Measurements from ENCODE around the gene SHROOM3.
"Not testable (repeated sequence)": the region's sequence is repeated elsewhere in the genome, so short reads cannot be mapped to it uniquely, and the experiment has no call there.

The SHROOM3 gene

DNA sequence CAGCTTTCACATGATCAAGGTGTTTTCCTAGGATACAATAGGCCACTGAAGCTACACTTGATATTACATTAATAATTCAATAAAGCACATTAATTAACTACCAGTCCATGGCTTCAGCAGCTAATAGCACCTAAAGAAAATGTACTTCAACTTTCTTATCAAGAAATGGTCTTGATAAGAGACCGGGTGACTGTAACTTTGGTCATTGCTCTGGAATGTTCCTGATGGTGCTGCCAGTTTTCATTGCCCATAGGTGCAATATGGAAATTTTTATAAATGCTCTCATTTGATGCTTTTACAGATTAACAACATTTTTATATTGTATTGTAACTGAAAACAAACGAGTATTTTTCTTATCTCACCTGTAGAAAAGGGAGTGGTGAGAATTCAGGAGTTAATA, 165.4 kb downstream of the SHROOM3 start:
- DNase-seq = no peak

DNA sequence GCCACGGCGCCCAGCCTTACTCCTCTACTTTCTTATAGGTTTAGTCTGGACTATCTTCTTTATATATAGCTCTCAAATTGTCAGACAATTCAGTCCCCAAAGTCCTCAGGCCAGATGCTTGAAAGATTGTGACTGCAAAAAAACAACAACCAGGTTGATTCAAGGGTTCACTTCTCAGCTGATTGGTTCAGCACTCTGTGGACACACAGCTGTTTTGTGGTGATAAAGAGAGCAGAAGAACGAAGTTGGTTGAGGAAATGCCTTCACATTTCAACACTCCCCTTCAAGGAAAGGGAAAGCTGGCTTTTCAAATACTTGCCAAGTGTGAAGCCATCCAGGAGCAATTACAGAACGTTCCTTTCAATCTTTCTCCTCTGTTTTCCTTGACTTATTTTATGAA, 166.8 kb downstream of the SHROOM3 start:
- no peak for DNase-seq

GRCh38 chr4:76605099-76605563, 170.1 kb downstream of the SHROOM3 start:
- DNase-seq = no peak

GRCh38 chr4:76606645-76607265, 171.7 kb downstream of the SHROOM3 start:
- DNase-seq = peak in 1 of 2 experiments; percentile 4

DNA sequence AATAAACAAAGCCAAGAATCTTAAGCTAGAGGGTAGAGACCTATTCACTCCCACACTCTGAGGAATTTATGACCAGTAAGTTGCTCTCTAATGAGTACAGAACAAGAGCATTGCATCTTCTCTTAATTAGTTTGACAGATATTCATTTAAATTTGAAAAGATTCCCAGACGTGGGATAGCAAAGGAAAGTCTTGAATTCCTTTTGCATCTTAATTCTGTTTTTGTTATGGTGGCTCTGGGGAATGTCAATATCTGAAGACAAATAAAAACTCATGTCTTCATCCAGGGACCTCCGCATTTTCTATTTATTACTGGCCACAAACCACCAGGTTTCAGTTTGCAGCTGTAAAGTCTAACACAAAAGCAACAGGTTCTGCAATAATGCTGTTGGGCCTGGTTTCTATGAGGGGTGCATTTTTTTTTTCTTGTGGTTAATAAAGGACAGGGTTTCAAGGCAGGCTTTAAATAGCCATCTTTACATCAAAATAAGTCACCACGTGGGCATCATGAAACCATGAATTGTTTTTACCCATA, 172.3 kb downstream of the SHROOM3 start:
- no peak for DNase-seq

DNA sequence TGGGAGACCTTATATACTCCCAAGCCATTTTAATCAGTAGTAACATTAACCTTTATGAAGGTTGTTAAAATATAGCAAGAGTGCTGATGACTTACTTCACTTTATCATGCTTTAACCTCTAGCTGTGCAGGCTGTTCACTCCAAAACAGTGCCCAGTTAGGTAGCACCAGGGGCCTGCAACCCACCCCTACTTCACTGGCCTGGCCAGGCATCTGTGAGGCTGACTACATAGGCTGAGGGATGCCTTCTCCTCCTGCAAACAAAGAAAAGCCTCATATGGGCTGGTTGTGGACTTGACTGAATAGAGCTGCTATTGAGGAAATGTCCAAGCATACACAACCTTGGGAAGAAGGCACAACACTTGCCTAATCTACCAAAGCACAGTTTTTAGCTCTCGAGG, 172.8 kb downstream of the SHROOM3 start:
- no peak for DNase-seq

DNA sequence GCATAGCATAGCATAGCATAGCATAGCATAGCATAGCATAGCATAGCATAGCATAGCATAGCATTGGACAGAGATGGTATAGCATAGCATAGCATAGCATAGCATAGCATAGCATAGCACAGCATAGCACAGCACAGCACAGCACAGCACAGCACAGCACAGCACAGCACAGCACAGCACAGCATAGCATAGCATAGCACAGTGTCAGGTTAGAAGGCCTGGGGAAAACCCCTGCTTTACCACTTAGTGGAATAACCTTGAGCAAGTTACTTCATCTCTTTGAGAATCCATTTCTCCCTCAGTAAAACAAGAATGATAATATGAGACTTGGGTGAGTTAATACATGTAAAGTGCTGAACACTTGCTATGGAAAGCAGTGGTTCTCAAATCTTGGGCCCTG, 173.5 kb downstream of the SHROOM3 start:
- DNase-seq = not testable (repeated sequence)

DNA sequence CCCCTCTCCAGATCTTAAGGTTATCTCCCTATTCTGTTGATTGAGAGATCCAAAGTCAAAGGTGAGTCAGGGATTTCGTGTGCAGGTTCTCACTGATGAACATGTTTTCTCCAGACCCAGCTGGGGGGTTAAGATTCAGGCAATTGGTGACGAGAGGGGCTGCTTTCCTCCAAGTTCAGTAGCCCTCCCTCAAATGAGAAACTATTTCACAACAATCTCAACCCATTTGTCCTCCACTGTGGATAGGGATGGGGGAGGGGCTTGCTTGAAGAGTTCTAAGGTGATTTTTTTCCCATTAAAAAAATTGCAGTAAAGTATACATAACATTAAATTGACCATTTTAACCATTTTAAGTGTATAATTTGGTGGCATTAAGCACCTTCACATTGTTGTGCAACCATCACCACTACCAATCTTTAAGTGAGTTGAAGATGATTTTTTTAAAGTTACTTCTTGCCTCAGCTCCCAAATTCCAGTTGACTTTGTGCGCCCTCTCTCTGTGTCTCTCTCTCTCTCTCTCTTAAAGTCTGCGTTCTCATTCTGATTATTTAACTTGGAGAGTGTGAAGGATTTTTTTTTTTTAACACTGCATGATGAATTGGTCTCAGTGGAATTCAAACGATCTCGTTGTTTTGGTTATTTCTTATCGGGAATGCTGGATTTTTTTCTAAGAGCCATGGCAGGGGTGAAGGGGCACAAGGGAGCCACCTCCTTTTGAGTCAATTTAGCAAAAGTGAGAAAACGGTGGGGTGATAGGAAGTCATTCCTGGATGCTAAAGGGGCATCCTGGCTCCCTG, 175.9 kb downstream of the SHROOM3 start:
- DNase-seq = no peak

GRCh38 chr4:76611616-76612207, 176.7 kb downstream of the SHROOM3 start:
- no peak for DNase-seq

- DNase-seq = no peak
These were observed 179.6 kb downstream of the SHROOM3 start for GRCh38 chr4:76614589-76614988.

GRCh38 chr4:76615999-76616398, 181.0 kb downstream of the SHROOM3 start:
- DNase-seq = no peak

DNA sequence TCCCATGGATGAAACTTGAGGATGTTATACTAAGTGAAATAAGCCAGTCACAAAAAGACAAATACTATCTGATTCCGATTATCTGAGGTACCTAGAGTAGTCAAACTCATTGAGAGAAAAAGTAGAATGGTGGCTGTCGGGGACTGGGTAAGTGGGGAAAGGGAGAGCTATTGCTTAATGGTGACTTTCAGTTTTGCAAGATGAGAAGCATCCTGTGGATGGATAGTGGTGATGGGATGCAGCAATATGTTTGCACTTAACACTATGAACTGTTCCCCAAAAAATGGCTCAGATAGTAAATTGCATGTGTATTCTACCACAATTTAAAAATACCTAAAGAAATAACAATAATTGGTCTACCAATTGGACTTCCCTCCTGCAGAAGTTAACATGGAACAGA, 181.5 kb downstream of the SHROOM3 start:
- DNase-seq = no peak

DNA sequence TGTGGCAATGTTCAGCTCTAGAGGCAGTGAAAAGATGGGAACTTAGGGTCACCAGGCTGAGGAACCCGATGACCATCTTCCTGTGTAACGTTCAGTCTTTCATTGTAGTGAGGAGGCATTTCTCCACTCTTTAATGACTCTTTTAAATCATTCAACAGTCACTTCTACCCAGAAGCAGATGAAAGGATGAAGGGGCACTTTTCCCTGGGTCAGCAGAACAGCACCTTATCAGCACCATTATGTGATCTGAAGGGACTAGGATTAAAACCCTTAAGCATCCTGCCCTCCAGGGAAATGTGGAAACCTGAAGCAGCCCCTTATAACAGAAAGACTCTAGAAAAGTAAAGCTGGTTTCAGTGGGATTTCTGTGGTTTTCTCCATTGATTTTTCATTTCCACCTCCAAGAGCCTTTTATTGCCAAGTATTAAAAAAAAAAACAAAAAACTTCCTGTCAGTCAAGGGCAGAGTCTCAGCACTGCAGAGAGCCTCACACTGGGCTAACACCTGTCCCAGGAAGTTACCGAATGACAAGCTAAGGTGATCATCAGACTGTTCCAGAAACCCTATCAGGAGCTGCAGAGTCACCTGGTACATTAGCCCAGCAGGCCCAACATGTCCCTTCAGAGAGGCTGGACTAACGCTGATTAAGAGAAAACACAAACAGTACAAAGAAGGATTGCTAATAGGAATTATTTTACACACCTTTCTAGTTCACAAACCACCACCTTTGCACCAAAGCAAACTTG, 185.9 kb downstream of the SHROOM3 start:
- DNase-seq = no peak

DNA sequence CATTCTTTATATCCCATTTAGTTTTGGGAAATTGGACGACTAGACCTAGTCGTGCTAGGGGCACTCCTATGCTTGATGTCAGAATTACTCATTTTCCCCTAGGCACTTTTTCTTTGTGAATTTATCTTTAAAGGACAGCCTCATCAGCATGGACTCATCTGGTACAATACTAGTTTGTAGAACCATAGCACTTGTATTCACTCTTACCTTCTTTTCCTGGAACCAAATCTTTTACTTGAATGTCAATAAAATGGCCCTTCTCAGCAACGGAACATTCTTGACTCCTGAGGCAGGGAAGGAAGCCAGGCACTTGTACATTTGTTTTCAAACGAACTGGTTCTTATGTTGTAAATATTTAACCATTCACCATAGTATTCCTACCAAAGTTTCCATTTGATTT, 187.1 kb downstream of the SHROOM3 start:
- DNase-seq = no peak

DNA sequence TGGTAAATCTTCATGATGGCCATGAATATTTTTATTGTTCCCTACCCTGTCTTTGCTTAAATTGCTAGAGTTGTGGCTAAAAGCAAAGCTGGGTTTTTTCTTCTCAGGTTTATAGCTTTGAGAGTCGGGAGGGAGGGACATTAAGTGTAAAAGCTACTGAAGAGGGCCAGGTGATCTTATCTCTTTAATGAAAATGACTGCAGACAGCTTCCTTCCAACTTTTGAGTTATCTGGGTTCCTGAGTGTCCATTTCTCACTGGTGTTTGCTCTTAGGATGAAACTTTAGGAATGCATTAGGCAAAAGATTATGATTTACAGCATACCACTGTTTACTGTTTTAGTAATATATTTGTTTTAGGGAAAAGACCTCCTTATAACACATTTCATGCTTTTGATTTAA, 187.7 kb downstream of the SHROOM3 start:
- DNase-seq = no peak

DNA sequence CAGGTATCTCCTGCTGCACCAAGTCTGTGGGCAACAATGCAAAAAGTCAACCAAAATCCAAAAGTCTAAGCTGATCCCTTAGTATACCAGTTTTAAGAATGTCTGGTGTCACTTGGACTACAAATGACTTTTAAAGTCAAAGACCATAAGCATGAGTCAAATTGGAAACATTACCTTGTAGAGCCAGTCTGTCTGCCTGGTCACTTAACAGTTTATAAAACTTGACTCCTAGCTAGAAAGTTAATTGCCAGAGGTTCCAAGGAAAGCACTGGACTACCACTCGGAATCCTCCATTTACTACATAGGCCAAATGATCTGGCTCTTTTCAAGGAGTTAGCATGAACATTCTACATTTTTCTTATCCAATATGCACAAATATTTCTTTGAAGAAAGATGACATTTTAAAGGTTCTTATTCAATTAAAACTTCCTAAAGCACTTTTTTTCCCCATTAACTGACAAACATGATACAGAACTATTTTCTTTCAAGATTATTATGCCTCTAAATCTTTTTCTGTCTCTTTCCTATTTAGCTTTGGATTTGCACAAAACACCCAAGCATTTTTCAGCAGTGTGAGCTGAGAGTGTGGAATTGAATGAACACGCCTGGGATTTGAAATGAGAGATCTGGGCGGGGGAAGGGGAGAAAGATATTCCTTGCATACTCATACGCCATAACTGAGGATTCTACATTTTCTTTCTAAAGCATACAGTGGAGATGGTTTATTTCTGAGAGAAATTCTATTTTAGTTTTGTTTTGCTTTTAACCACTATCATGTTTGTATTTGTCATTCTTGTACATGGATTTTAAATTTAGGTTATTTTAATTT, 188.4 kb downstream of the SHROOM3 start:
- no peak for DNase-seq

- no peak for DNase-seq
These were observed 189.2 kb downstream of the SHROOM3 start for GRCh38 chr4:76624241-76624681.

GRCh38 chr4:76624931-76625715, 190.1 kb downstream of the SHROOM3 start:
- no peak for DNase-seq

DNA sequence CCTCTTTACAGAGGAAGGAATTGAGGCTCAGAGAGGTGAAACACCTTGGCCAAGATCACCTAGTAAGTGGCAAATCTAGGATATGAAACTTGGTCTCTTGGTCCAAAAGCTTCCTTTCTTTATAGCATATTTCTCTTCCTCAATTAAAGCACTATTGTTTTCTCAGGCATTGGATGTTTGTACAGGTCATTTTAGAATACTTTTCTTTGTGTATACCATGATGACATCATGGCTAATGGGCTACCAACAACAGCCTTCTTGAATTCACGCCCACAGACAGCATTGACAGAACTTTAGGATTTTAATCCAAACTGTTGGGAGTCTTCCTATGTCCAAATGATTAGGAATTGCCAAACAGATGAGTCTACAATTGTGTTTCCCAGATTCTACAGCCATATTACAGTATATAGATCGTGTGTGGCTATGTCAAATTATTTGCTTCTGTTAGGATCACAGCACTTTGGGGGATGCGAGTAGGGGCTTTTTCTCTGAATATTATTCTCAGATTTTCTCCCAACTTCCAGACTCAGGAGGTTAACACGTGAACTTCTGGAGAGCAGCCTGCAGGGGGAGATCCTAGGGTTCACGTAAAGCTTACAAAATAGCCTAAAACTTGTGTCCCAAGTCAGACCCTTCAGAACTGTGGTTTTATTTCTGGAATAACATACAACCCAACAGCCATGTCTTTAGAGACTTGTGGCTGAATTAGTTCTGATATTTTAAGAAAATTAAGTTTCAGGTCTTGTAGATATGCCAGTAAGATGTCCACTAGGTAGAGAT, 191.8 kb downstream of the SHROOM3 start:
- DNase-seq = peak in 1 of 2 experiments; percentile 4

GRCh38 chr4:76628251-76628650, 193.2 kb downstream of the SHROOM3 start:
- no peak for DNase-seq

All from NCI-H446 (cell line).